ENCODE data around the gene ANKRD7. TPM values are rescaled to one million over a fixed set of nuclear protein-coding genes. Genes with fewer than 3 reads are reported as not detected.
"Not testable (repeated sequence)": the region's sequence is repeated elsewhere in the genome, so short reads cannot be mapped to it uniquely, and the experiment has no call there.

The ANKRD7 gene
- total RNA-seq, 1 donor from 2014 or later, result not detected

DNA sequence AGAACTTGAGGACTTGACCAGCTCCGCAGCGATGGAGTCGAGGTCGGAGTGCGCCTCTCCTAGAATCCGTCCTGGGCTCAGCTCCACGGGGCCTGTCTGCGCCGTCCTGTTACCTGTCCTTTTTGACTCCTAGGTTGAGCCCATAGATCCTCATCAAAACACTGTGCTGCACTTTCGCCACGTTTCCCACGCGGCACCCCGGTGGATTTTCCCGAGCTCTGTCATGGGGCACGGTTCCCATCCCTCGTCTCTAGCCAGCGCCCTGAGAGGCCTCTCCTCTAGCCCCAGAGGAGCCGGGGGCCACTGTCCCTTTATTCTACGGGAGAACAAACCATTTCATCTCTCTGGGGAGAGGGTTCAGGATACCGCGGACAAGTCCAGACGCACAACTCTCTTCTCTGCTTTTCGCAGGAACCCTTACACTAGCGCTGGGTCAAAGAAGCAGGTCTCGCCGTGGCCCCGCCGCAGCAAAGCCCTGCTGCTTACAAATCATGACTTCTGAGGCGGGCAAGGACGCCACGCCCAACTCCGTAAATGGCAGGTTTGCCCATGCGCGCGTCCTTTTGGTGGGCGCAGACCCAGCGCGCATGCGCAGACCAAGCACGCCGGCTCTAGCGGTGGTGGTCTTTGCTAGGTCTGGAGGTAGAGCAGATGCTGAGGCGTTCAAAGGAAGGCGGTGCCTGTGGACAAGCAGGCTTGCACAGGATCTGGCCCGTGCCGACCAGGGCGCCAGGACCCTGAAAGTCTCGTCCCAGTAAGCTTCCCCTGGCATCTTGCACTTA, 10.3 kb upstream of the ANKRD7 start:
- Mint-ChIP-seq H3K4me3 (peak overlapping the region; percentile 71), H3K9me3 (no peaks in the 10 kb centered on the region), H3K36me3 (ENCODE audit: low read depth) (peaks cover 2% of the 10 kb centered on the region), H3K27ac (no peak overlapping the region), H3K4me1 (ENCODE audit: low read depth) (peaks cover 13% of the 10 kb centered on the region), H3K27me3 (ENCODE audit: insufficient read depth) (peaks cover 21% of the 10 kb centered on the region)
- peak; percentile 26 for DNase-seq (ENCODE audit: low spot score)
- intact Hi-C loops (cut with micrococcal nuclease), result no loop called here

DNA sequence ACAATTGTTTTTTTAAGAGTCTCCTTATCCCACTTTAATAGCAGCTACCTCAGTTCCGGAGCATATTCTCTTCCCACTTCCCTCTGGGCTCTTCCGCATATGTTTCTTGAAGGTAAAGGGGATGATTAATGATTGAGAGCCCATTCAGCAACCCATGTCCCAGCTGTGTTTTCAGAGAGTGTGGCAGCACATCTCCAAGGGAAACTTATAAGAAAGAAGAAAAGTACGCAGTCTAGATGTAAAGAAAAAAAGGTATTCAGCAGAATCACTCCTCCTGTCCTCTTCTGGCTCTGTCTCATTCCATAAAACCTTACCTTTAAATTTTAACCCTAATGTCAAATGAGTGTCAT, 9.7 kb upstream of the ANKRD7 start:
- Mint-ChIP-seq H3K27me3 (ENCODE audit: insufficient read depth) (peaks cover 21% of the 10 kb centered on the region), H3K27ac (no peak overlapping the region), H3K36me3 (ENCODE audit: low read depth) (peaks cover 2% of the 10 kb centered on the region), H3K4me1 (ENCODE audit: low read depth) (peaks cover 13% of the 10 kb centered on the region), H3K4me3 (peak overlapping the region; percentile 71), H3K9me3 (no peaks in the 10 kb centered on the region)
- intact Hi-C loops (cut with micrococcal nuclease), result no loop called here
- DNase-seq (ENCODE audit: low spot score), result no peak

DNA sequence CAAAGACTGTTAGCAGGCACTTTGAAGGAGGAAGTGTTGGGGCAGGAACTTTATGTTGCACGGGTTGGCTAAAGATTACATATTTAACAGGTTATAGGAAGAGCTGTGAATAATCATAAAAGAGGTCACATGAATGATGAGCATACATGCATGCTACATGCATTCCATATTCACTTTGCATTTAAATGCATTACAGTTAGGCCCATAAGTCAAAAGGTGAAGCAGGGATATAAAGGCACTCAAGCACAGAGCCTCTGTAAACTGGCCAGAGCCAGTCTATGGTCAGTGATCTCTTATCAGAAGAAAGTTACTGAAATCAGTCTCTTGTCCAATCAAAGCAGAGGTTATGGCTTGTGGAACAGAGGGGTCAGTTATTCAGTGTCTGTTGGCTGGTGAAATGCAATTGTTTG, 7.3 kb upstream of the ANKRD7 start:
- H3K27me3 Mint-ChIP-seq (ENCODE audit: insufficient read depth), result peaks cover 19% of the 10 kb centered on the region
- intact Hi-C loops (cut with micrococcal nuclease), result no loop called here
- H3K4me1 Mint-ChIP-seq (ENCODE audit: low read depth), result peaks cover 13% of the 10 kb centered on the region
- no peak for DNase-seq (ENCODE audit: low spot score)
- H3K4me3 Mint-ChIP-seq, result no peak overlapping the region
- no peak overlapping the region for H3K27ac Mint-ChIP-seq
- H3K36me3 Mint-ChIP-seq (ENCODE audit: low read depth), result peaks cover 2% of the 10 kb centered on the region
- no peaks in the 10 kb centered on the region for H3K9me3 Mint-ChIP-seq

DNA sequence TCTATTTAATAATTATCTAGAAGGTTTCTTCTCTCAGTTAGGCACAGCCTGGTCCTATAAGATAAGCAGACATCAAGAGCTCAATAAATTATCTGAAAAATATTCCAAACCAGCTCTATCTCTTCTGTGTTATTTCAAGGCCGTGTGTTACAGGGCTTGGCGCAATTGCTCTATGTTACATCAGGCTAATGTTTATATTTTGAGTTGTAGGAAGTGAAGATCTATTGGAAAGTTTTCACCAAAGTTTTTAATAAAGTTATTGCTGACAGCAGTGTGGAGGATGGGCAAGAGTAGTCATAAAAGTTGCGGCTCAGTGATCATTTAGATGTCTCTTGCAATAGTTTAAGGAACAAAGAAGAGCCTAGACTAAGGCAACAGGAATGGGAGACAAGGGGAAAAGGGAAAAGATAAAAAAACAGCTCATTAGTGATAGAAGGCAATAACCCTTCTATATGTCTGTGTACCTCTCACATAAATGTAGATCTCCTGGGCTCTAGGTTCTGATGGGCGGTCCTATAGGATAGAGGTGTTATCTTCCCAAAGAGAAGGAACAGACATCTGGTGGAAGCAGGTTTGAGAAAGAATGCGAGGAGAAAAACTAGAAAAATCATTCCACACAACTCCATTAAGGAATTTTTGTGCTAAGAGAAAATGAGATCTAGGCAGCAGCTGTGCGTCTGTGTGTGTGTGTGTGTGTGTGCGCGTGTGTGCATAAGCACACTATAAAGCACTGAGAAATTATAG, 5.9 kb upstream of the ANKRD7 start:
- H3K36me3 Mint-ChIP-seq (ENCODE audit: low read depth), result peaks cover 2% of the 10 kb centered on the region
- peaks cover 11% of the 10 kb centered on the region for H3K27me3 Mint-ChIP-seq (ENCODE audit: insufficient read depth)
- H3K4me1 Mint-ChIP-seq (ENCODE audit: low read depth), result peaks cover 13% of the 10 kb centered on the region
- intact Hi-C loops (cut with micrococcal nuclease), result no loop called here
- no peak for DNase-seq (ENCODE audit: low spot score)
- no peaks in the 10 kb centered on the region for H3K9me3 Mint-ChIP-seq
- no peak overlapping the region for H3K27ac Mint-ChIP-seq
- H3K4me3 Mint-ChIP-seq, result no peak overlapping the region

- no peaks in the 10 kb centered on the region for H3K36me3 Mint-ChIP-seq (ENCODE audit: low read depth)
- H3K9me3 Mint-ChIP-seq, result no peaks in the 10 kb centered on the region
- peaks cover 9% of the 10 kb centered on the region for H3K4me1 Mint-ChIP-seq (ENCODE audit: low read depth)
- peaks cover 11% of the 10 kb centered on the region for H3K27me3 Mint-ChIP-seq (ENCODE audit: insufficient read depth)
- intact Hi-C loops (cut with micrococcal nuclease), result no loop called here
- H3K27ac Mint-ChIP-seq, result no peak overlapping the region
- no peak overlapping the region for H3K4me3 Mint-ChIP-seq
- no peak for DNase-seq (ENCODE audit: low spot score)
Measured at GRCh38 chr7:118219157-118219512, 5.4 kb upstream of the ANKRD7 start.

DNA sequence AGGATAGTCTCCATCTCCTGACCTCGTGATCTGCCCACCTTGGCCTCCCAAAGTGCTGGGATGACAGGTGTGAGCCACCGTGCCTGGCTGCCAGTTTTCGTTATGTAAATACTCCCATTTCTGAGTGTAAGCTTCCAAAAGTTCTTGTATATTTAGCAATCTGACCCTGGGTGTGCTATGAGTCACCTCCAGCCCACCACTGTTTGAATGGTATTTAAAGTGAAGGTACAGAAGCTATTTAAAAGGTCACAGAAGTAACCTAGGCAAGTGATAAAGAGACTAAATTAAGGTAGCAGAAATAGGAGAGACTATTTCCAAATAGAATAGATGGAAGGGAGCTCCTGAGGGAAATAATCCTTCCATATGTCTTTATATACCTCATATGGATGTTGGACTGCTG, 3.9 kb upstream of the ANKRD7 start:
- no peak for DNase-seq (ENCODE audit: low spot score)
- H3K36me3 Mint-ChIP-seq (ENCODE audit: low read depth), result no peaks in the 10 kb centered on the region
- H3K4me1 Mint-ChIP-seq (ENCODE audit: low read depth), result no peaks in the 10 kb centered on the region
- intact Hi-C loops (cut with micrococcal nuclease), result no loop called here
- H3K27ac Mint-ChIP-seq, result no peak overlapping the region
- peaks cover 6% of the 10 kb centered on the region for H3K27me3 Mint-ChIP-seq (ENCODE audit: insufficient read depth)
- no peaks in the 10 kb centered on the region for H3K9me3 Mint-ChIP-seq
- no peak overlapping the region for H3K4me3 Mint-ChIP-seq

DNA sequence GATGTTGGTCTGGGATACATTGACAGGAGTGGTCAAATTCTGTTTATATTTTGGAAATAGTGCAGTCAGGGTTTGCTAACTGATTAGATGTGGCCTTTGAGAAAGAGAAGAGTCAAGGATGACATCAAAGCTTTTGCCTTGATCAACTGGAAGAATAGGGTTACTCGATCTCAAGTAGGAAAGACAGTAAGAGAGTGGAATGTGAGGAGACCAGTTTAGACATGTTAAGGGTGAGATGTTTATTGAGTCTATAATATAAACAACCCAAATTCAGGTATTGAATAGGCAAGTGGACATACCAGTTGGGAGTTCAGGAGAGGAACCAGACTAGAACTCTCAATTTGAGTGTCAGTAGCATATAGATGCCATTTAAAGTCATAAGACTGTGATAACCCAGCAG, 1.9 kb upstream of the ANKRD7 start:
- H3K36me3 Mint-ChIP-seq (ENCODE audit: low read depth), result no peaks in the 10 kb centered on the region
- H3K4me1 Mint-ChIP-seq (ENCODE audit: low read depth), result no peaks in the 10 kb centered on the region
- H3K27ac Mint-ChIP-seq, result no peak overlapping the region
- intact Hi-C loops (cut with micrococcal nuclease), result no loop called here
- peaks cover 4% of the 10 kb centered on the region for H3K27me3 Mint-ChIP-seq (ENCODE audit: insufficient read depth)
- no peaks in the 10 kb centered on the region for H3K9me3 Mint-ChIP-seq
- DNase-seq (ENCODE audit: low spot score), result no peak
- no peak overlapping the region for H3K4me3 Mint-ChIP-seq

- no peak for DNase-seq (ENCODE audit: low spot score)
- H3K4me3 Mint-ChIP-seq, result no peak overlapping the region
- H3K27me3 Mint-ChIP-seq (ENCODE audit: insufficient read depth), result peaks cover 4% of the 10 kb centered on the region
- H3K9me3 Mint-ChIP-seq, result no peaks in the 10 kb centered on the region
- H3K36me3 Mint-ChIP-seq (ENCODE audit: low read depth), result no peaks in the 10 kb centered on the region
- intact Hi-C loops (cut with micrococcal nuclease), result no loop called here
- no peaks in the 10 kb centered on the region for H3K4me1 Mint-ChIP-seq (ENCODE audit: low read depth)
- no peak overlapping the region for H3K27ac Mint-ChIP-seq
Measured at GRCh38 chr7:118232837-118233236, 8.3 kb downstream of the ANKRD7 start.

- H3K4me3 Mint-ChIP-seq, result no peak overlapping the region
- H3K9me3 Mint-ChIP-seq, result no peaks in the 10 kb centered on the region
- H3K27ac Mint-ChIP-seq, result no peak overlapping the region
- no peaks in the 10 kb centered on the region for H3K36me3 Mint-ChIP-seq (ENCODE audit: low read depth)
- peaks cover 4% of the 10 kb centered on the region for H3K27me3 Mint-ChIP-seq (ENCODE audit: insufficient read depth)
- intact Hi-C loops (cut with micrococcal nuclease), result no loop called here
- H3K4me1 Mint-ChIP-seq (ENCODE audit: low read depth), result no peaks in the 10 kb centered on the region
- DNase-seq (ENCODE audit: low spot score), result no peak
Measured at GRCh38 chr7:118233799-118234198, 9.3 kb downstream of the ANKRD7 start.

- DNase-seq (ENCODE audit: low spot score), result no peak
- H3K9me3 Mint-ChIP-seq, result no peaks in the 10 kb centered on the region
- intact Hi-C loops (cut with micrococcal nuclease), result no loop called here
- no peaks in the 10 kb centered on the region for H3K36me3 Mint-ChIP-seq (ENCODE audit: low read depth)
- no peak overlapping the region for H3K27ac Mint-ChIP-seq
- no peak overlapping the region for H3K4me3 Mint-ChIP-seq
- no peaks in the 10 kb centered on the region for H3K4me1 Mint-ChIP-seq (ENCODE audit: low read depth)
- H3K27me3 Mint-ChIP-seq (ENCODE audit: insufficient read depth), result peaks cover 2% of the 10 kb centered on the region
Measured at GRCh38 chr7:118239014-118239413, 14.5 kb downstream of the ANKRD7 start.

DNA sequence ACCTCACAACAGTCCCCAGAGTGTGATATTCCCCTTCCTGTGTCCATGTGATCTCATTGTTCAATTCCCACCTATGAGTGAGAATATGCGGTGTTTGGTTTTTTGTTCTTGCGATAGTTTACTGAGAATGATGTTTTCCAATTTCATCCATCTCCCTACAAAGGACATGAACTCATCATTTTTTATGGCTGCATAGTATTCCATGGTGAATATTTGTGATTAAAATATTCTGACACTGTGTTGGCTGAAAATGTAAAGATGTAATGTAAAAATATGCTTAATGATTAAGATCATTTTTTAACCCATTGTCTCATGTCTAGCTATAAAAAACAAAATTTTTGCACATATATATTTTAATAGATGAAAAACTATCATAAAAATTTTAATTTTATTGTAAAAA, 15.8 kb downstream of the ANKRD7 start:
- H3K4me1 Mint-ChIP-seq (ENCODE audit: low read depth); intact Hi-C loops (cut with micrococcal nuclease); H3K4me3 Mint-ChIP-seq; DNase-seq (ENCODE audit: low spot score); H3K9me3 Mint-ChIP-seq; H3K27me3 Mint-ChIP-seq (ENCODE audit: insufficient read depth); H3K36me3 Mint-ChIP-seq (ENCODE audit: low read depth); H3K27ac Mint-ChIP-seq: not testable (repeated sequence)

GRCh38 chr7:118243695-118244094, 19.2 kb downstream of the ANKRD7 start:
- Mint-ChIP-seq H3K27ac (no peak overlapping the region), H3K27me3 (ENCODE audit: insufficient read depth) (peaks cover 10% of the 10 kb centered on the region), H3K9me3 (no peaks in the 10 kb centered on the region), H3K36me3 (ENCODE audit: low read depth) (no peaks in the 10 kb centered on the region), H3K4me3 (no peak overlapping the region), H3K4me1 (ENCODE audit: low read depth) (no peaks in the 10 kb centered on the region)
- intact Hi-C loops (cut with micrococcal nuclease), result no loop called here
- DNase-seq (ENCODE audit: low spot score), result no peak

- H3K36me3 Mint-ChIP-seq (ENCODE audit: low read depth), result no peaks in the 10 kb centered on the region
- DNase-seq (ENCODE audit: low spot score), result no peak
- no peaks in the 10 kb centered on the region for H3K4me1 Mint-ChIP-seq (ENCODE audit: low read depth)
- no peaks in the 10 kb centered on the region for H3K9me3 Mint-ChIP-seq
- peaks cover 10% of the 10 kb centered on the region for H3K27me3 Mint-ChIP-seq (ENCODE audit: insufficient read depth)
- intact Hi-C loops (cut with micrococcal nuclease), result no loop called here
- no peak overlapping the region for H3K4me3 Mint-ChIP-seq
- no peak overlapping the region for H3K27ac Mint-ChIP-seq
Measured at GRCh38 chr7:118245267-118246040, 20.9 kb downstream of the ANKRD7 start.

All from activated T-helper 1 cell treated with anti-CD3 and anti-CD28 coated beads, Interleukin-12 subunit alpha, Interleukin-12 subunit beta, Interleukin-2, Interleukin-4 antibody, amounts not matched to agents 30 ng/mL and 10 ng/mL and 1 ng/mL, durations not matched to agents 14 hours and 24 hours and 36 hours (primary cell).